GM19240 (cell line): ENCODE data around the gene TTLL9.

Experiments used
- DNase-seq: peaks from one replicate; pipeline ENCODE4 v3.0.0; 2011; ENCODE audit warnings: low spot score; ENCODE audit not compliant: insufficient read length

Gene TTLL9

GRCh38 chr20:31879143-31879987, 8.9 kb downstream of the TTLL9 start:
- peak; percentile 89 for DNase-seq

- DNase-seq, result no peak
Measured at GRCh38 chr20:31881945-31882344, 11.5 kb downstream of the TTLL9 start.

- DNase-seq, result no peak
Measured at GRCh38 chr20:31883829-31884228, 13.4 kb downstream of the TTLL9 start.

GRCh38 chr20:31890646-31891045, 20.2 kb downstream of the TTLL9 start:
- no peak for DNase-seq

GRCh38 chr20:31894980-31895675, 24.7 kb downstream of the TTLL9 start:
- DNase-seq, result peak; percentile 82

GRCh38 chr20:31896049-31896448, 25.6 kb downstream of the TTLL9 start:
- DNase-seq, result no peak

- DNase-seq, result no peak
Measured at GRCh38 chr20:31897541-31897940, 27.1 kb downstream of the TTLL9 start.

GRCh38 chr20:31901615-31902014, 31.2 kb downstream of the TTLL9 start:
- no peak for DNase-seq

- DNase-seq, result no peak
Measured at GRCh38 chr20:31903627-31904386, 33.4 kb downstream of the TTLL9 start.

GRCh38 chr20:31906001-31906400, 35.6 kb downstream of the TTLL9 start:
- DNase-seq, result no peak

- DNase-seq, result no peak
Measured at GRCh38 chr20:31907046-31907445, 36.6 kb downstream of the TTLL9 start.

- no peak for DNase-seq
Measured at GRCh38 chr20:31908016-31908415, 37.6 kb downstream of the TTLL9 start.

- DNase-seq, result no peak
Measured at GRCh38 chr20:31908424-31908823, 38.0 kb downstream of the TTLL9 start.

GRCh38 chr20:31909253-31910070, 39.0 kb downstream of the TTLL9 start:
- DNase-seq, result no peak

GRCh38 chr20:31910071-31910803, 39.8 kb downstream of the TTLL9 start:
- no peak for DNase-seq

- no peak for DNase-seq
Measured at GRCh38 chr20:31913431-31914157, 43.2 kb downstream of the TTLL9 start.

GRCh38 chr20:31914170-31914569, 43.7 kb downstream of the TTLL9 start:
- DNase-seq, result no peak

- no peak for DNase-seq
Measured at GRCh38 chr20:31915491-31916280, 45.3 kb downstream of the TTLL9 start.

- DNase-seq, result no peak
Measured at GRCh38 chr20:31916708-31917107, 46.3 kb downstream of the TTLL9 start.
